ENCODE results near the gene DAZL.

The DAZL gene

DNA sequence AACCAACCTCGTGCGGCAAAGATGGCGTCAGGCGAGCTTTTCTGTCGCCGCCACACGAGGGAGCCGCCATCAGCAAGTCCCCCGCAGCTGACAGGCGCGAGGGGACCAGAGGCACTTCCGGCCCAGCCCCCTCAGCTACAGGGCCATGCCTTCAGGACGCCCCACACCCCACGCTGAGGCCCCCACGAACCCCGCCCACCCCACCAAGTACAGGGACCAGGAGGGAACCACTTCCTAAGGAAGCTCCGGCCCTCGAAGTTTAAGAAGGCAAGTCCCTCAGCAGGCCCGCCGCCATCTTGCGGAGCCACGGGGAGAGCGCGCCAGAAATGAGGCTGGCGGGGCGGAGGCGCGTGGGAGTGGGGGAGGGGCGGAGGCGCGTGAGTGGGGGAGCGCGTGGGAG, 790 bp downstream of the DAZL start:
- Histone ChIP-seq H3F3A (ENCODE audit: insufficient read depth, low read length) (no peaks in the 10 kb centered on the region), H3K79me2 (ENCODE audit: low read length) (no peaks in the 10 kb centered on the region), H3K27me3 (replicated peaks; ENCODE audit: insufficient read depth, low read length) (no peaks in the 10 kb centered on the region), H2AFZ (ENCODE audit: low read length) (no peak overlapping the region), H4K20me1 (ENCODE audit: insufficient read depth, low read length) (no peaks in the 10 kb centered on the region), H3K4me3 (ENCODE audit: low read length) (no peak overlapping the region), H3K4me1 (ENCODE audit: low read length) (no peaks in the 10 kb centered on the region), H3K9me3 (replicated peaks; ENCODE audit: insufficient read depth, low read length) (no peaks in the 10 kb centered on the region), H3K9ac (ENCODE audit: low read length) (no peak overlapping the region), H3K9me2 (replicated peaks; ENCODE audit: insufficient read depth, low read length) (no peaks in the 10 kb centered on the region), H3K4me2 (ENCODE audit: low read depth, low read length) (no peak overlapping the region), H3K27ac (ENCODE audit: low read length) (no peak overlapping the region), H3K36me3 (replicated peaks; ENCODE audit: insufficient read depth, low read length) (no peaks in the 10 kb centered on the region)
- no peak for DNase-seq
- TF ChIP-seq CTCF (IDR thresholded peaks at IDR 0.05; ENCODE audit: low read length), result no peak
- TF ChIP-seq EZH2 (optimal IDR thresholded peaks at IDR 0.05; ENCODE audit: low read depth, low read length), result no peak
- TF ChIP-seq EZH2phosphoT487 (IDR thresholded peaks at IDR 0.05; ENCODE audit: low read length), result no peak

GRCh38 chr3:16601537-16602005, 3.7 kb downstream of the DAZL start:
- TF ChIP-seq EZH2 (optimal IDR thresholded peaks at IDR 0.05; ENCODE audit: low read depth, low read length) (no peak), EZH2phosphoT487 (IDR thresholded peaks at IDR 0.05; ENCODE audit: low read length) (no peak), CTCF (IDR thresholded peaks at IDR 0.05; ENCODE audit: low read length) (no peak)
- no peak overlapping the region for H2AFZ ChIP-seq (ENCODE audit: low read length)

DNA sequence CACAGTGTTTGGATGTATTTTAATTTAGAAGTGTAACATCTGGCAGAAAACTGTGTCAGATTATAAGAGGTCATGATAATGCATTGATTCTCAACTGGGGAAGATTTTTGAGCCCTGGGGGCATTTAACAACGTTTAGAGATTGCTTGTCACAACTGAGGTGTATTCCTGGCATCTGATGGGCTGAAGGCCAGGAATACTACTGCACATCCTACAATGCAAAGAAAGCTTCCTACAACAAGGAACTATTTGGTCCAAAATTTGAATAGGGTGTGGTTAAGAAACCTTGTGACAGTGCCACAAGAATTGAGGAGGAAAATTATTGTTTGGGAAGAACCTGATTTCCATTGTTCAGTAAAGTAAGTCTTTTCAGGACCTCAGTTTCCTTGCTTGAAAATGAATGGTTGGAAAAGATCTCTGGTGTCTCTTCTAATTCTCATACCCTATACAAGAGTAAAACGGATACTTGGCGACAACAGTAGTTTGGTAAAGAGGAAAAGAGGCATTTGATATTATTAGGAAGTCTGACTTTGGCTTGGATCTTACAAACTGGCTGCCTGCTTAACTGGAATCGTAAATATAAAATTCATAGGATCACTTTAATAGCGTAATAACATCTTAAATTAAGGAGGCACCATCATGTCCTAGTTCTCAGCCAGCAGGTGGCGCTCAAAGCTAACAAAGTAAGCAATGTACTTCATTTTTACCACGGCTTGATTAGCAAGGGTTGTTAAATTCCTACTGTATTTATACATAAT, 4.3 kb downstream of the DAZL start:
- TF ChIP-seq EZH2phosphoT487 (IDR thresholded peaks at IDR 0.05; ENCODE audit: low read length) (no peak), CTCF (IDR thresholded peaks at IDR 0.05; ENCODE audit: low read length) (peak; percentile 69)
- H3K36me3 ChIP-seq (replicated peaks; ENCODE audit: insufficient read depth, low read length), result no peaks in the 10 kb centered on the region
- H3K79me2 ChIP-seq (ENCODE audit: low read length), result no peaks in the 10 kb centered on the region
- H3K4me1 ChIP-seq (ENCODE audit: low read length), result 0 out of 2 replicates have a peak, but pooled peaks cover 5% of the 10 kb centered on the region
- H3K4me2 ChIP-seq (ENCODE audit: low read depth, low read length), result no peak overlapping the region
- no peaks in the 10 kb centered on the region for H4K20me1 ChIP-seq (ENCODE audit: insufficient read depth, low read length)
- no peaks in the 10 kb centered on the region for H3K27me3 ChIP-seq (replicated peaks; ENCODE audit: insufficient read depth, low read length)
- H3K4me3 ChIP-seq (ENCODE audit: low read length), result no peak overlapping the region
- DNase-seq, result peak; percentile 81
- H3K27ac ChIP-seq (ENCODE audit: low read length), result no peak overlapping the region
- no peaks in the 10 kb centered on the region for H3K9me3 ChIP-seq (replicated peaks; ENCODE audit: insufficient read depth, low read length)
- no peaks in the 10 kb centered on the region for H3K9me2 ChIP-seq (replicated peaks; ENCODE audit: insufficient read depth, low read length)
- no peak overlapping the region for H2AFZ ChIP-seq (ENCODE audit: low read length)
- no peaks in the 10 kb centered on the region for H3F3A ChIP-seq (ENCODE audit: insufficient read depth, low read length)
- no peak overlapping the region for H3K9ac ChIP-seq (ENCODE audit: low read length)

More at GRCh38 chr3:16601537-16602005, 3.7 kb downstream of the DAZL start:
- H3K27ac ChIP-seq (ENCODE audit: low read length), result no peak overlapping the region
- no peak overlapping the region for H3K4me2 ChIP-seq (ENCODE audit: low read depth, low read length)
- DNase-seq, result no peak
- no peaks in the 10 kb centered on the region for H3K27me3 ChIP-seq (replicated peaks; ENCODE audit: insufficient read depth, low read length)
- no peaks in the 10 kb centered on the region for H3K79me2 ChIP-seq (ENCODE audit: low read length)
- H3K9ac ChIP-seq (ENCODE audit: low read length), result no peak overlapping the region
- H3K9me3 ChIP-seq (replicated peaks; ENCODE audit: insufficient read depth, low read length), result no peaks in the 10 kb centered on the region
- H3K4me3 ChIP-seq (ENCODE audit: low read length), result no peak overlapping the region
- no peaks in the 10 kb centered on the region for H3K36me3 ChIP-seq (replicated peaks; ENCODE audit: insufficient read depth, low read length)
- H3F3A ChIP-seq (ENCODE audit: insufficient read depth, low read length), result no peaks in the 10 kb centered on the region
- H3K9me2 ChIP-seq (replicated peaks; ENCODE audit: insufficient read depth, low read length), result no peaks in the 10 kb centered on the region
- no peaks in the 10 kb centered on the region for H4K20me1 ChIP-seq (ENCODE audit: insufficient read depth, low read length)
- H3K4me1 ChIP-seq (ENCODE audit: low read length), result 0 out of 2 replicates have a peak, but pooled peaks cover 5% of the 10 kb centered on the region
